Neural cell (in vitro differentiated cells): ENCODE results near the gene TAGLN3. TPM values are rescaled to one million over a fixed set of nuclear protein-coding genes. Genes with fewer than 3 reads are reported as not detected.

ENCODE experiments used
- H2AFZ ChIP-seq: fragments of 200-600, 300-800 bp; sonication (generic), shearing (Covaris generic); 2 replicates; pipeline ENCODE4 v1.6.0; 2014; ENCODE audit warnings: low read depth, mild to moderate bottlenecking, antibody characterized with exemption, low read length, moderate library complexity
- H3F3A ChIP-seq: fragments of 200-600 bp; shearing (Covaris generic); 2 replicates; pipeline ENCODE4 v1.6.1; 2016; ENCODE audit warnings: mild to moderate bottlenecking, moderate library complexity, mixed read lengths, antibody characterized with exemption, low read length; ENCODE audit not compliant: insufficient read depth, poor library complexity, severe bottlenecking
- H3K27ac ChIP-seq: fragments of 200-600, 300-800 bp; sonication (generic), shearing (Covaris generic); 2 replicates; pipeline ENCODE4 v1.5.1; 2014; ENCODE audit warnings: mild to moderate bottlenecking, low read length, moderate library complexity
- H3K27me3 ChIP-seq: fragments of 300-800, 200-600 bp; sonication (generic), shearing (Covaris generic); 2 replicates; pipeline ENCODE4 v1.6.0; 2014; ENCODE audit warnings: mild to moderate bottlenecking, low read depth, low read length, moderate library complexity; ENCODE audit not compliant: insufficient read depth
- H3K36me3 ChIP-seq: fragments of 300-800, 200-600 bp; sonication (generic), shearing (Covaris generic); 2 replicates; pipeline ENCODE4 v1.5.1; 2014; ENCODE audit warnings: mild to moderate bottlenecking, antibody characterized with exemption, low read length, moderate library complexity; ENCODE audit not compliant: insufficient read depth
- H3K4me2 ChIP-seq: fragments of 300-800, 200-600 bp; sonication (generic), shearing (Covaris generic); 2 replicates; pipeline ENCODE4 v1.6.0; 2014; ENCODE audit warnings: mild to moderate bottlenecking, low read length
- H3K4me3 ChIP-seq: fragments of 300-800, 200-600 bp; sonication (generic), shearing (Covaris generic); 2 replicates; pipeline ENCODE4 v1.5.1; 2014; ENCODE audit warnings: mild to moderate bottlenecking, low read length, moderate library complexity
- H3K79me2 ChIP-seq: fragments of 200-600 bp; shearing (Covaris generic); replicated peaks from 2 replicates; pipeline ENCODE4 v1.6.0; 2014; ENCODE audit warnings: mild to moderate bottlenecking, low read length, moderate library complexity; ENCODE audit not compliant: insufficient read depth
- H3K9ac ChIP-seq: fragments of 300-800, 200-600 bp; sonication (generic), shearing (Covaris generic); 2 replicates; pipeline ENCODE4 v1.6.1; 2016; ENCODE audit warnings: mild to moderate bottlenecking, low read length, mixed read lengths
- H3K9me2 ChIP-seq: fragments of 200-600 bp; shearing (Covaris generic); 2 replicates; pipeline ENCODE4 v1.6.1; 2016; ENCODE audit warnings: mild to moderate bottlenecking, low read length, mixed read lengths; ENCODE audit not compliant: insufficient read depth
- H3K9me3 ChIP-seq: fragments of 200-600, 300-800 bp; sonication (generic), shearing (Covaris generic); 2 replicates; pipeline ENCODE4 v1.6.1; 2016; ENCODE audit warnings: mild to moderate bottlenecking, mixed run types, low read length, moderate library complexity, mixed read lengths
- H4K20me1 ChIP-seq: fragments of 200-600 bp; shearing (Covaris generic); 2 replicates; pipeline ENCODE4 v1.6.1; 2016; ENCODE audit warnings: mild to moderate bottlenecking, mixed run types; ENCODE audit not compliant: insufficient read depth
- EP300 ChIP-seq: fragments of 450-650 bp; conservative IDR thresholded peaks from 2 replicates; pipeline ENCODE4 v1.6.1; 2014; ENCODE audit warnings: antibody characterized with exemption, mild to moderate bottlenecking, moderate library complexity; ENCODE audit not compliant: poor library complexity, severe bottlenecking
- EZH2 ChIP-seq: fragments of 200-600, 300-800 bp; shearing (Covaris generic), sonication (generic); IDR thresholded peaks from 2 replicates; pipeline ENCODE4 v1.6.1; 2014; ENCODE audit warnings: antibody characterized with exemption, low read length, borderline replicate concordance, mild to moderate bottlenecking; ENCODE audit not compliant: insufficient read depth, poor library complexity, severe bottlenecking
- MXI1 ChIP-seq: fragments of 450-650 bp; conservative IDR thresholded peaks from 2 replicates; pipeline ENCODE4 v1.6.1; 2014; ENCODE audit warnings: antibody characterized with exemption, mild to moderate bottlenecking; ENCODE audit not compliant: poor library complexity, severe bottlenecking
- POLR2AphosphoS5 ChIP-seq: IDR thresholded peaks from 2 replicates; pipeline ENCODE4 v1.6.1; 2012
- REST ChIP-seq: IDR thresholded peaks from 2 replicates; pipeline ENCODE4 v1.6.1; 2012; ENCODE audit warnings: borderline replicate concordance
- TAF1 ChIP-seq: IDR thresholded peaks from 2 replicates; pipeline ENCODE4 v1.6.1; 2012; ENCODE audit warnings: low read depth
- polyA plus RNA-seq: library from polyadenylated mRNA; depleted of rRNA; stranded (reverse); fragments of >200 nt; gene quantifications from 2 replicates; pipeline ENCODE4 v1.2.3, GENCODE V29; 2014
- TF ChIP-seq, protein P1 (sequence below): fragments of 450-650 bp; IDR thresholded peaks from 2 replicates; pipeline ENCODE4 v1.5.1; 2014; ENCODE audit warnings: antibody characterized with exemption, mild to moderate bottlenecking, moderate library complexity; ENCODE audit not compliant: poor library complexity, severe bottlenecking

TAGLN3 gene
- polyA plus RNA-seq, 1 donor from 2014 or later = 519 TPM

GRCh38 chr3:111971533-111972130 lies 27.1 kb upstream of the TAGLN3 start:
- Histone ChIP-seq H3K27ac (peak overlapping the region; percentile 14), H3K36me3 (no peaks in the 10 kb centered on the region), H3K9me2 (no peaks in the 10 kb centered on the region), H3F3A (no peaks in the 10 kb centered on the region), H3K9me3 (no peaks in the 10 kb centered on the region), H3K4me2 (no peak overlapping the region), H3K4me3 (no peak overlapping the region), H3K9ac (no peak overlapping the region), H4K20me1 (no peaks in the 10 kb centered on the region), H2AFZ (peak overlapping the region; percentile 1), H3K27me3 (no peaks in the 10 kb centered on the region), H3K79me2 (no peaks in the 10 kb centered on the region)
- no peak for TF ChIP-seq EP300
- peak; percentile 77 for TF ChIP-seq POLR2AphosphoS5
- TF ChIP-seq EZH2 = no peak
- TF ChIP-seq TAF1 = no peak
- TF ChIP-seq REST = peak; percentile 50
- no peak for TF ChIP-seq MXI1

DNA sequence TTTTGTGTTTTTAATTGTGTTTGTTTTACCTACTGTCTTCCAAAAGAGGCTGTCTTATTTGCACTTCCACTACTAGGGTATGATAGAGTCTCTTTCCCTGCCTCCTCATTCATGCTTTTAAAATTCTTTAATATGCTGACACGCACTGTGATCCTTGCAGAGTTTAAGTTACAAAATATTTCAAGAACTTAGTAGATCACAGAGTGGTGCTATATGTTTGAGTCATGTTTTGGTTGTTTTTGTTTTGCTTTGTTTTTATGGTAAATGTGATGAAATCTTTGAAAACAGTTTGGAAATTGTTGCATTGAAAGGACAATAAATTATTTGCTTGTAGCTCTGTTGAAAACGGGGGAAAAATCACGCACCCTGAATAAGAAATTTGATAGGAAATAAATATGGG lies 25.8 kb upstream of the TAGLN3 start:
- Histone ChIP-seq H3K27me3 (no peaks in the 10 kb centered on the region), H3K79me2 (no peaks in the 10 kb centered on the region), H3K36me3 (no peaks in the 10 kb centered on the region), H3K27ac (no peak overlapping the region), H4K20me1 (no peaks in the 10 kb centered on the region), H2AFZ (no peak overlapping the region), H3K4me2 (no peak overlapping the region), H3K4me3 (no peak overlapping the region), H3F3A (no peaks in the 10 kb centered on the region), H3K9me3 (no peaks in the 10 kb centered on the region), H3K9ac (no peak overlapping the region), H3K9me2 (no peaks in the 10 kb centered on the region)
- TF ChIP-seq, protein P1, sequence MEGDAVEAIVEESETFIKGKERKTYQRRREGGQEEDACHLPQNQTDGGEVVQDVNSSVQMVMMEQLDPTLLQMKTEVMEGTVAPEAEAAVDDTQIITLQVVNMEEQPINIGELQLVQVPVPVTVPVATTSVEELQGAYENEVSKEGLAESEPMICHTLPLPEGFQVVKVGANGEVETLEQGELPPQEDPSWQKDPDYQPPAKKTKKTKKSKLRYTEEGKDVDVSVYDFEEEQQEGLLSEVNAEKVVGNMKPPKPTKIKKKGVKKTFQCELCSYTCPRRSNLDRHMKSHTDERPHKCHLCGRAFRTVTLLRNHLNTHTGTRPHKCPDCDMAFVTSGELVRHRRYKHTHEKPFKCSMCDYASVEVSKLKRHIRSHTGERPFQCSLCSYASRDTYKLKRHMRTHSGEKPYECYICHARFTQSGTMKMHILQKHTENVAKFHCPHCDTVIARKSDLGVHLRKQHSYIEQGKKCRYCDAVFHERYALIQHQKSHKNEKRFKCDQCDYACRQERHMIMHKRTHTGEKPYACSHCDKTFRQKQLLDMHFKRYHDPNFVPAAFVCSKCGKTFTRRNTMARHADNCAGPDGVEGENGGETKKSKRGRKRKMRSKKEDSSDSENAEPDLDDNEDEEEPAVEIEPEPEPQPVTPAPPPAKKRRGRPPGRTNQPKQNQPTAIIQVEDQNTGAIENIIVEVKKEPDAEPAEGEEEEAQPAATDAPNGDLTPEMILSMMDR = no peak
- TF ChIP-seq REST (no peak), MXI1 (no peak)
